Measurements from ENCODE around the gene CHRNG. TPM values are rescaled to one million over a fixed set of nuclear protein-coding genes. Genes with fewer than 3 reads are reported as not detected.

Gene CHRNG
- total and polyA plus RNA-seq, 2 donors (not counting 1 experiment from before 2014, with no cell fraction given), result not detected

DNA sequence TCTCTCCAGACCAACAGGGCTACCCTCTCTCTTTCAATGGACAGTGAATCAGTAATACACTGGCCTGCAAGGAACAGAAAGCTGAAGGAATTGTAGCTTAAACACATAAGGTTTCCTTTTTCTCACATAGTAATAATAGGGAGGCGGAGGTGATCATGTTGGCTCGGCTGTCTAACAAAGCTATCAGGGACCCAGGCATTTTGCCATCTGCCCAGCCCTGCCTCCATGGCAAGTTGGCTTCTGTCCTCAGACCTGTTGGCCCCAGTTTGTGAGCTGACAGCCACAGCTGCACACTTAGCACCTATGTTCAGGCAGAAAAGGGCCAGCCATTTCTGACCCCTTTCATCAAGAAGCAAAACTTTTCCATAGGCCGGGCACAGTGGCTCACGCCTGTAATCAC is 2.0 kb upstream of the CHRNG start:
- peaks cover 6% of the 10 kb centered on the region for H3K27me3 ChIP-seq (ENCODE audit: control insufficient read depth, insufficient read depth, low read length)
- H3K27ac ChIP-seq (ENCODE audit: insufficient read depth, low read length), result no peak overlapping the region
- no peaks in the 10 kb centered on the region for H3K79me2 ChIP-seq (ENCODE audit: control insufficient read depth, insufficient read depth, low read length)
- no peaks in the 10 kb centered on the region for H3K9me3 ChIP-seq (ENCODE audit: control insufficient read depth, insufficient read depth, low read depth, low read length)
- no peaks in the 10 kb centered on the region for H4K20me1 ChIP-seq (ENCODE audit: control insufficient read depth, extremely low read depth, insufficient read depth, low read length)
- TF ChIP-seq EZH2 (IDR thresholded peaks at IDR 0.05; ENCODE audit: low read length, missing control alignments), result no peak
- TF ChIP-seq, protein P1, sequence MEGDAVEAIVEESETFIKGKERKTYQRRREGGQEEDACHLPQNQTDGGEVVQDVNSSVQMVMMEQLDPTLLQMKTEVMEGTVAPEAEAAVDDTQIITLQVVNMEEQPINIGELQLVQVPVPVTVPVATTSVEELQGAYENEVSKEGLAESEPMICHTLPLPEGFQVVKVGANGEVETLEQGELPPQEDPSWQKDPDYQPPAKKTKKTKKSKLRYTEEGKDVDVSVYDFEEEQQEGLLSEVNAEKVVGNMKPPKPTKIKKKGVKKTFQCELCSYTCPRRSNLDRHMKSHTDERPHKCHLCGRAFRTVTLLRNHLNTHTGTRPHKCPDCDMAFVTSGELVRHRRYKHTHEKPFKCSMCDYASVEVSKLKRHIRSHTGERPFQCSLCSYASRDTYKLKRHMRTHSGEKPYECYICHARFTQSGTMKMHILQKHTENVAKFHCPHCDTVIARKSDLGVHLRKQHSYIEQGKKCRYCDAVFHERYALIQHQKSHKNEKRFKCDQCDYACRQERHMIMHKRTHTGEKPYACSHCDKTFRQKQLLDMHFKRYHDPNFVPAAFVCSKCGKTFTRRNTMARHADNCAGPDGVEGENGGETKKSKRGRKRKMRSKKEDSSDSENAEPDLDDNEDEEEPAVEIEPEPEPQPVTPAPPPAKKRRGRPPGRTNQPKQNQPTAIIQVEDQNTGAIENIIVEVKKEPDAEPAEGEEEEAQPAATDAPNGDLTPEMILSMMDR (conservative IDR thresholded peaks at IDR 0.05 in 1 of 2, IDR thresholded peaks at IDR 0.05 in 1 of 2; ENCODE audit: low read depth in 1 of 2, low read length in 2 of 2), result no peak
- no peak overlapping the region for H3K4me3 ChIP-seq (replicated peaks in 1 of 4; ENCODE audit: control extremely low read depth in 1 of 4, insufficient read depth in 1 of 4, low read depth in 3 of 4, low read length in 4 of 4)
- H2AFZ ChIP-seq (ENCODE audit: low read length), result no peak overlapping the region
- H3K36me3 ChIP-seq (ENCODE audit: control insufficient read depth, insufficient read depth, low read length), result no peaks in the 10 kb centered on the region
- no peak overlapping the region for H3K9ac ChIP-seq (ENCODE audit: insufficient read depth, low read length)
- no peaks in the 10 kb centered on the region for H3K4me1 ChIP-seq (ENCODE audit: control insufficient read depth, extremely low read depth, insufficient read depth, low read length)
- H3K4me2 ChIP-seq (ENCODE audit: extremely low read depth, insufficient read depth, low read length), result no peak overlapping the region
- DNase-seq (ENCODE audit: low read depth in 2 of 2), result no peak

GRCh38 chr2:232538671-232539070 is 821 bp upstream of the CHRNG start:
- no peak overlapping the region for H3K27ac ChIP-seq (ENCODE audit: insufficient read depth, low read length)
- H3K36me3 ChIP-seq (ENCODE audit: control insufficient read depth, insufficient read depth, low read length), result no peaks in the 10 kb centered on the region
- H4K20me1 ChIP-seq (ENCODE audit: control insufficient read depth, extremely low read depth, insufficient read depth, low read length), result no peaks in the 10 kb centered on the region
- H3K79me2 ChIP-seq (ENCODE audit: control insufficient read depth, insufficient read depth, low read length), result no peaks in the 10 kb centered on the region
- H3K4me2 ChIP-seq (ENCODE audit: extremely low read depth, insufficient read depth, low read length), result no peak overlapping the region
- DNase-seq (ENCODE audit: low read depth in 2 of 2), result no peak
- no peaks in the 10 kb centered on the region for H3K9me3 ChIP-seq (ENCODE audit: control insufficient read depth, insufficient read depth, low read depth, low read length)
- H3K4me3 ChIP-seq (replicated peaks in 1 of 4; ENCODE audit: control extremely low read depth in 1 of 4, insufficient read depth in 1 of 4, low read depth in 3 of 4, low read length in 4 of 4), result no peak overlapping the region
- peaks cover 6% of the 10 kb centered on the region for H3K27me3 ChIP-seq (ENCODE audit: control insufficient read depth, insufficient read depth, low read length)
- H2AFZ ChIP-seq (ENCODE audit: low read length), result no peak overlapping the region
- H3K4me1 ChIP-seq (ENCODE audit: control insufficient read depth, extremely low read depth, insufficient read depth, low read length), result no peaks in the 10 kb centered on the region
- TF ChIP-seq, protein P1 (conservative IDR thresholded peaks at IDR 0.05 in 1 of 2, IDR thresholded peaks at IDR 0.05 in 1 of 2; ENCODE audit: low read depth in 1 of 2, low read length in 2 of 2), result no peak
- TF ChIP-seq EZH2 (IDR thresholded peaks at IDR 0.05; ENCODE audit: low read length, missing control alignments), result no peak
- no peak overlapping the region for H3K9ac ChIP-seq (ENCODE audit: insufficient read depth, low read length)

DNA sequence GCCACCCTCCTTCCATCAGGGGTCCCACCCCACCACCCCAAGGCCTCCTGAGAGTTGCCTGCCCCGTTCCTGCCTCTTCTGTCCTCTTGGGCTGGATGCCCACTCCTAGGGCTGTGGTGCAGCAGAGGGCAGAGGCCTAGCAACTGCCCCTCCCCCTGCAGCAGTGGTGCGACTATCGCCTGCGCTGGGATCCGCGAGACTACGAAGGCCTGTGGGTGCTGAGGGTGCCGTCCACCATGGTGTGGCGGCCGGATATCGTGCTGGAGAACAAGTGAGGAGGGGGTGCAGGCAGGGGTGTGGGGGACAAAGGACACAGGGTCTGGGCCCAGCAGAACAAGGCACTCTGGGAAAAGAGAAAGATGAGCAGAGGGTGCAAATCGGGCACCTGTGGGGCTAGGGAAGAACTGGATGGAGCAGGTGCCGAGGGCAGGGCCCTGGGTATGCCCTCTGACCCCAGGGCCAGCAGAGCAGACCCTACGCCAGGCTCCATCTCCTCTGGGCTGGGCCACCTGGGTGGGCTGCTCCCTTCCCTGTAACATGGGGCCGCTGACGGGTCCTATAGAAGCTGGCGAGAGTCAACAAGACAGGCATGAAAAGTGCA is 1.0 kb downstream of the CHRNG start:
- TF ChIP-seq, protein P1 (conservative IDR thresholded peaks at IDR 0.05 in 1 of 2, IDR thresholded peaks at IDR 0.05 in 1 of 2; ENCODE audit: low read depth in 1 of 2, low read length in 2 of 2), result no peak
- no peak for TF ChIP-seq EZH2 (IDR thresholded peaks at IDR 0.05; ENCODE audit: low read length, missing control alignments)
- no peaks in the 10 kb centered on the region for H3K9me3 ChIP-seq (ENCODE audit: control insufficient read depth, insufficient read depth, low read depth, low read length)
- H3K4me1 ChIP-seq (ENCODE audit: control insufficient read depth, extremely low read depth, insufficient read depth, low read length), result no peaks in the 10 kb centered on the region
- no peak overlapping the region for H3K4me3 ChIP-seq (replicated peaks in 1 of 4; ENCODE audit: control extremely low read depth in 1 of 4, insufficient read depth in 1 of 4, low read depth in 3 of 4, low read length in 4 of 4)
- no peaks in the 10 kb centered on the region for H4K20me1 ChIP-seq (ENCODE audit: control insufficient read depth, extremely low read depth, insufficient read depth, low read length)
- H2AFZ ChIP-seq (ENCODE audit: low read length), result no peak overlapping the region
- no peak overlapping the region for H3K27ac ChIP-seq (ENCODE audit: insufficient read depth, low read length)
- H3K36me3 ChIP-seq (ENCODE audit: control insufficient read depth, insufficient read depth, low read length), result no peaks in the 10 kb centered on the region
- H3K27me3 ChIP-seq (ENCODE audit: control insufficient read depth, insufficient read depth, low read length), result peaks cover 6% of the 10 kb centered on the region
- no peak for DNase-seq (ENCODE audit: low read depth in 2 of 2)
- H3K9ac ChIP-seq (ENCODE audit: insufficient read depth, low read length), result no peak overlapping the region
- no peak overlapping the region for H3K4me2 ChIP-seq (ENCODE audit: extremely low read depth, insufficient read depth, low read length)
- no peaks in the 10 kb centered on the region for H3K79me2 ChIP-seq (ENCODE audit: control insufficient read depth, insufficient read depth, low read length)
